ENCODE results near the gene DYSF.

Gene DYSF

GRCh38 chr2:71531522-71532047 is 78.2 kb downstream of the DYSF start:
- no peak for DNase-seq

DNA sequence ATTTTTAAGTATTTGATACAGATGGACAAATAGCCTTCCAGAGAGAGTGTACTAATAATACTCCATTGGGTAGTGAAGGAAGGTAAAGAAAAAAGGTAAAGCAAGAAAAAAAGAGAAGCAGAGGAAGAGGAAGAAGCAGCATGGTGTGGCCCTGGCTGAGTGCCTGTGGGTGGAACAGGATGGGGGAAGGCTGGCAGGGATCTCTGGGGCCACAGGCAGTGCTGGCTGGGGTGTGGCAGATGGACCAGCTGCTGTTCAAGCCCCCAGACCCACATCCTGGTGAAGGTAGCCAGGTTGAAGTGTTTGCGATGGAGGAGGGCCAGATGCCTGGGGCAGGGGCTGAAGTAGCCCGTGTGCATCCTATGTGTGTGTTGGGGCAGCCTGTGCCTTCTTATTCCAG is 79.0 kb downstream of the DYSF start:
- DNase-seq: no peak

GRCh38 chr2:71534201-71534600 is 80.8 kb downstream of the DYSF start:
- DNase-seq: no peak

- no peak for DNase-seq
Measured at GRCh38 chr2:71534826-71535225, 81.5 kb downstream of the DYSF start.

DNA sequence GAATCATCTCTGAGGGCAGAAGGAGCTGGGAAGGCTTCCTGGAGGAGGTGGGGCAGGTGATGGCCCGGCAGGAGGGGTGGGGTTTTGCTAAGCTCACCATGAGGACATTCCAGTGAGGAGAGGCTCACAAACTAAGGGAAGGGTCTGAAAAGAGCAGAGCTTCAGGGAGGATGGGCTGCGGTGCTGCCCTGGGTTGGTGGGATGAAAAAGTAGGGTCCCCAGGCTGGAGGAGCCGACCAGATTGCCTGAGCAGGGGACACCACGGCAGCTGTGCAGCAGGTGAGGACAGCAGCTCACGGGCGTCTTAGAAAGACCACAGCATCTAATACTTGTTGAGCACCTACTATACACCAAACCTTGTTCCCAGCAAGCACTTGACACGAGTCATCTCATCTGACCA is 82.2 kb downstream of the DYSF start:
- DNase-seq: no peak

- DNase-seq: no peak
Measured at GRCh38 chr2:71536226-71536671, 82.9 kb downstream of the DYSF start.

GRCh38 chr2:71538241-71538640 is 84.9 kb downstream of the DYSF start:
- no peak for DNase-seq

DNA sequence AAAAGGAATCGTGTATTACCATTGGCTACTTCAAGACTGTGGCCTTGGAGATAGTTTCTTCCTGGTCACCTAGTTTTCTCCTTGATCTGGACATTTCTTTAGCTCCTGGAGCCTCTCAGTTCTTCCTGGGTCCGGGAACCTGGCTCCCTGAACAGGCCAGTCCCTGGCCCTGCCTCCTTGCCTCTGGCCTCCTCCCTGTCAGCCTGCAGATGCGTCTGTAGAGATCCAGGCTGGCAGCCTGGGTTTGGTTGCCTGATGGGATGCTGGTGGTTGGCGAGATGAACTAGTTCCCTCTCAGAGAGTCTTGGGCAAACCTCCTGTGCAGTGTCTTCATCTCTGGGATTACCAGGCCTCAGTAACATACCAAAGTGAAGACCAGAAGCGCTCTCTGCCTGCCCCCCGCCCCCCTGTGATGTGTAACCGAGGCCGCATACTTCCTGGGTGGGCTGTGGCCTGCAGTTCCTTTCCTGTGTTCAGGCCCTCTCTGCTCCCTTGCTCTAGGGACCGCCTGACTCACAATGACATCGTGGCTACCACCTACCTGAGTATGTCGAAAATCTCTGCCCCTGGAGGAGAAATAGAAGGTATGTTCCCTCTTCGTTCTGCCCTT is 85.4 kb downstream of the DYSF start:
- DNase-seq: no peak

GRCh38 chr2:71540818-71541217 is 87.5 kb downstream of the DYSF start:
- no peak for DNase-seq

DNA sequence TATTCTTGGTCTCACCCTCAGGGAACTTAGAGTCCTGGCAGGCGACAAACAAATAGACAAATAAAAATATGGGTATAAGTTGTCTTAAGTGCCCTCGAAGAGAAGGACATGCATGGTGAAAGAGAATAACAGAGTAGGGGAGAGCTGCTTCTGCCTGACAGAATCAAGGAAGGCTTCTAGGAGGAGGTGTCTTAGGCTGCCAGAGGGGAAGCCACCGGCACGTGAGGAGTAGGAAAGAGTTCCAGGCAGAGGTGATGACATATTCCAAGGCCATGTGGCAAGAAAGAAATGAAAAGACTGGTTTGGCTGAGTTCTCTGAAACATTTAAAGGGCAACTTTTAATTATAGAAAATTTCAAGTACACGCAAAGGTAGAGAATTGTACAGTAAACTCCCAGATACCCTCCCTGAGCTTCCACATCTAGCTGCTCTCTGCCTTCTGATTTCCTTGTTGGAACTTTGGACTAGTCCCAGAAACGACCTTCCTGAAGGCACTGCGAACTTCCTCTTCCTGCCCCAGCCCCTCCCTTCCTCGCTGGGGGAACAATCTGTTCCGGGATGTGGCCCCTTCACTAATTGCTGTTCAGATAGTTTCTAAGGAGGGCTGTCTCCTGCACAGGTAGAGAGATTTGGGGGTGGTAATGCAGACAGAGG is 91.7 kb downstream of the DYSF start:
- DNase-seq: peak; percentile 9

DNA sequence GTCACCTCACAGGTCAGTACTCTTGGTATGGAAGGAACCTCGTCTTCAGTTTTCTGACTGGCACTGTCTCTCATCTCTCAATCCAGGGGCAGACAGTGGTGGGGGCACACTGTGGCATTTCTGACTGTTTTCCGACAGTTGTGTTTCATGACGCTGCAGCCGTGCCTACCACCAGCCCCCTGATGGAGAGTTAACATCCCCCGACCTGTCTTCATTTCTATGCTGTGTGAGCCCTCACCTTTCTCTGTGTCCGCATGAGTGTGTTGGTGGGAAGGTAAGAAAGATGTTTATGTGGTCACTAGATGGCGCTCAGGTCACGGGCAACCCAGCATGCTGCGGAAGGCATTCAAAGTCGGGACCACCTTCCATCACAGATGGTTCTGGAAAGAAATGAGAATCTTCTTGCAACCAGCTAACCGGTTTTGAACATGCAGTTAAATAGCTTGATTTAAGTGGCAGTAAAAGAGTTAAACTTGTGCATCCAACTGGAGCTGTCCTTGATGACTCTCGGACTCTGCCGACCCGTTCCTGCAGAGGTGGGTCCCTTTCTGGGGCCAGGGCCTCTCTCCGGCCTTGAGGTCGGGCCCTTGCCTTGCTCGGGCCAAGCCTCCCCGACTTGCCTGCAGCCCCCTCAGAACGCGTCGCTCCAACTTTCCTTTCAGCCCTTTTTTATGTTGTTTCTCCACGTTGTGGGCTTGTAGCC is 92.4 kb downstream of the DYSF start:
- peak; percentile 56 for DNase-seq

GRCh38 chr2:71546275-71546638 is 92.9 kb downstream of the DYSF start:
- no peak for DNase-seq

DNA sequence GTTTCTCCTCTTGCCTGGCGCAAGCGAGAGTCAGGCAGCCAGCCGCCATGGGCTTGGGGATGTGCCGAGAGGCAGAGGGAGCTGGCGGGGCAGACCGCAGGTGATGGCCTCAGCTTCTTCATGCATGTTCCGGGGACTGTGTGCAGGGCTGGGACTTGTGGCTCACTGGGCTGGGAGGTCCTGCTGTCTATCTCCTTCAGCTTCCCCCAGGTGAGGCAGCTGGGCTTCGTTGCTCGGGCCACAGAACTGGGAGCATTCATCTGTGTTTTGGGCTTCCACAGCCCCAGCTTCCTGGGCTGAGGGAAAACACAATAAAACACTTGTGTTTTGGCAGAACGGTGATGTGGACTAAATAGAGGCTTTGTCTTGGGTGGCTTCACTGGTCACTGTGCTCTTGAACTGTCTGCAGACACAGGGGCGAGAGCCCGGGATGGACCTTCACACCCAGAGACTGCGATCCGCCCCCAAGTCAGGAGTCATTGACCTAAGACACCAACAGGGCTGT is 93.5 kb downstream of the DYSF start:
- DNase-seq: no peak

GRCh38 chr2:71547616-71548285 is 94.4 kb downstream of the DYSF start:
- DNase-seq: no peak

DNA sequence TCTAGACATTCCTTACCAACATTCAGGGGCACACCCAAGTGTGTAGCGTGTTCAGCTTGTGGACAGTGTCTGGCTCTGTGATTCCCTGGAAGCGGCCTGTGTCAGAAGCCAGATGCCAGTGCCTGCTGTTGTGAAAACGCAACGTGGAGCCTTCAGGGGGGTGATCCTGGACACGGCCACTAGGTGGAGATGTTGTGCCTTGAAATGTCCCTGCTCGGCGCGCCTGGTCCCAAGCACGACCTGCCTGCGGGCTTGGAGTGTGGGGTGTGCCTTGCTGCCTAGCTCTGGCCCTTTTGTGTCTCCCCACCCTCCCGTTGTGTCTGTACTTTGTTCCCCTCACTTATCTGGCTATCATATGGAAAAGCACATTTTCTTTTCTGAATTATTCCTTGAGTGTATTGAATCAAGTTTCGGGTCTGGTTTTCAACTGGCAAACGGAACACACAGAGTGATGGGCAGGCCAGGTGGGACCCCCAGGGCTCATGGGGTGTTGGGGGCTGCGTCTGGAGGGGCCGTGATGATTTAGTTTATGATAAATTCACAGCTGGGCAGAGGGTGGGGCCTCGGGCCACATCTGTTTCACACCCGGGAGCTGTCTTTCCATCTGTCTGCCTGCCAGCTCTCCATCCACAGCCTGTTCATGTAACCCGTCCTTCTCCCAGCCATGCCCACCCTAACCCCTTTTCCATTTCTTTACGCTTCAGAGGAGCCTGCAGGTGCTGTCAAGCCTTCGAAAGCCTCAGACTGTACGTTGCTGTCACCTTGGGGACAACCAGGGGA is 95.5 kb downstream of the DYSF start:
- peak; percentile 57 for DNase-seq

- no peak for DNase-seq
Measured at GRCh38 chr2:71550801-71551630, 97.7 kb downstream of the DYSF start.

DNA sequence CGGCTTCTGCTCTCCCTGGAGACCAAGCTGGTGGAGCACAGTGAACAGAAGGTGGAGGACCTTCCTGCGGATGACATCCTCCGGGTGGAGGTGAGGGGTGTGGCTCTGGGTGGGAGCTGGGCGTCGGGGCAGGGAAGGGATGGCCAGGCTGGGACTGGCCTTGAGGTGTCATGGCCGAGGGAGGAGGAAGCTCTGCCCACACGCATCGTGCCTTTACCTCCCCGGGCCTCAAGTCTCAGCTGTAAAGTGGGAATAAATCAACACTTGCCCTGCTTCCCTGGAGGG is 98.2 kb downstream of the DYSF start:
- no peak for DNase-seq

DNA sequence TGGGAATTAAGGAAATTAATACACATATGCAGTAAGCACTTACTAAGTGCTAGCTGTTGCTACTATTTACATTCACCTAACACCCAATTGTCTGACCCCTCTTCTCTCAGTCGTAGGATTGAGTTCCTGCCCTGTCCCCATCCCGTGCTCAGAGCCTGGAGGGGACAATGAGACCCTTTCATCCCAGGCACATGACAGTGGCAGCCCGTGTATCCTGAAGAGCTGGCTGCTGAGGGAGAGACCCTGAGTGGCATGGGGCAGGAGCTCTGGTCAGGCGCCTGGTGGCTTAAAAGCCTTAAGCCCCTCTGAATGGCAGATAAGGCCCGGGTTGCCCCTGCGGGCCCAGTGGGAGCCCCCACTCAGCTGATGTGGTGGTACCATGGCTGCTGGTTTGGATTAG is 99.0 kb downstream of the DYSF start:
- no peak for DNase-seq

DNA sequence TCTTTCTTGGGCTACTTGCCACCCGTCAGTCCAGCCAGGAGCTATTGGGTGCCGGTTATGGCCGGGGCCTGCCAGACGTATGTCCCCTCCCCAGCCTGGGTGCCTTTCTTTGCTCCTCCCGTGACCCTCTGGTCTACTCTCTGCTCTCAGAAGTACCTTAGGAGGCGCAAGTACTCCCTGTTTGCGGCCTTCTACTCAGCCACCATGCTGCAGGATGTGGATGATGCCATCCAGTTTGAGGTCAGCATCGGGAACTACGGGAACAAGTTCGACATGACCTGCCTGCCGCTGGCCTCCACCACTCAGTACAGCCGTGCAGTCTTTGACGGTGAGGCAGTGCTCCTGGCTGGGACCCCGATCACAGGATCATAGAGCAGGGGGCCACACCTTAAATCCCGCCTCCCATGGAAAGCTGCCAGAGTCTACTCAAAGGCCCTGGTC is 99.5 kb downstream of the DYSF start:
- DNase-seq: no peak

GRCh38 chr2:71554028-71554705 is 100.8 kb downstream of the DYSF start:
- DNase-seq: no peak

DNA sequence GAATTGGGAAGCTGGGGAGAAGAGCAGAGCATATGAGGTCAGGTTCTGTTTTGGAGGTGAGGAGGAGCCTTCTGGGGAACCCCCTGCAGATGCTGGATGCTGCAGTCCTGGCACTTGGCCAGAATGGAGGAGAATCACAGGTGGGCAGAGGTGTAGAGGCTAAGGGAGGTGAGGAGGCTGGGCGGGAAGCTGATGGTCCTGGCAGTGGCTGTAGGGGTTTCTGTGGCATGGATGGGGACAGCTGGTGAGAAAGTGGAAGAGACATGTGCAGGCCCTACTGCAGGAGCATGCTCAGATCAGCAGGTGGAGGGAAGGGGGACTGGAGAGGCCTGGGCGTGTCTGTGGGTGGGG is 101.3 kb downstream of the DYSF start:
- no peak for DNase-seq
